Measurements from ENCODE around the gene ALKBH2.
"Not testable (repeated sequence)": the region's sequence is repeated elsewhere in the genome, so short reads cannot be mapped to it uniquely, and the experiment has no call there.

ALKBH2 gene

DNA sequence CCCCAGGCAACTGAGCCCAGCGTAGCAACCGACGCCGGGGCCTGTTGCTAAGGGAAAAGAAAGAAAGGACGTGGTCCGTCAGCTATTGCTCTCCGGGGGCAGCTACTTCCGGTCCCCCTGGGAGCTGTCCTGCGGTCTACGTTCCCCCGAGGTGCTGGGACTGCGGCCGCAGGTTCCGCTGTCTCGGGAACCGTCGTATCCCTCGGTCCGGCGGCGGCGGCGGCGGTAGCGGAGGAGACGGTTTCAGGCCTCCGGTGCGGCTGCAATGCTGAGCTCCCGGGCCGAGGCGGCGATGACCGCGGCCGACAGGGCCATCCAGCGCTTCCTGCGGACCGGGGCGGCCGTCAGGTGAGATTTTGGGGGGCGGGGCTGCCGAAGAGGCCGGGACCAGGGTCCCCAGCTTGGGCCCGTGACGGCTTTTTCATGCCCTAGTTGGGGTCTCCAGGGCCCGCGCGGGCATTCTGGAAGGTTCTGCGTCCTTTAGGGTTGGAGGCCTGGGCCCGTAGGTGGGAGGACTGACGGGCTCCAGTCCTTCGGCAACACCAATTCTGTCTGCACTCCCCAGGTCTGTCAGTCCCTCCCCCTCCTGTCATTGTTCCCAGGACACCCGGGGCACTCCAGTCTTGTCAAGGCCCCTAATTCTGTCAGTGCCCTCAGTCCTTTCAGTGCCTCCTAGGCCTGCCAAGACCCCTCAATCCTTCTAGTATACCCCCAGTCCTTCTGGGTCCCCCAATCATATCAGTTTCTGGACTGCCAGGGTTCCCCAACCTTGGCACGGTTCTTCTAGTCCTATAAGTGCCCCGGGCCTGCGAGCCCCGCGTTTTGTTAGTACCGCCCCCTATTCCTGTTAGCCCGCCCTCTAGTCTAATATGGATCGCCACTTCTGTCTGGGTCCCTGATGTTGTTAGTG, 40.6 kb downstream of the ALKBH2 start, which contains the start of gene USP30:
Gene USP30 (plus strand): TSS at position 163 of the 910 bp plus-strand sequence. CDS start 103 bp downstream, at position 266.
- peak within 1 kb of the TSS; percentile 93 for H2AFZ ChIP-seq (ENCODE audit: low read depth, low read length)
- peaks cover 9% of the 10 kb centered on the region for H3K4me1 ChIP-seq (ENCODE audit: insufficient read depth, low read length)
- H3K9me3 ChIP-seq (ENCODE audit: low read length) = no peaks in the 10 kb centered on the region
- H3K27me3 ChIP-seq (ENCODE audit: insufficient read depth, low read length) = no peaks in the 10 kb centered on the region
- peaks cover 5% of the 10 kb centered on the region for H3K36me3 ChIP-seq (ENCODE audit: insufficient read depth, low read length)
- peak within 1 kb of the TSS; percentile 85 for H3K4me3 ChIP-seq (ENCODE audit: low read length)

- peak overlapping the region; percentile 93 for H2AFZ ChIP-seq (ENCODE audit: low read depth, low read length)
- H3K4me1 ChIP-seq (ENCODE audit: insufficient read depth, low read length) = peaks cover 9% of the 10 kb centered on the region
- no peaks in the 10 kb centered on the region for H3K9me3 ChIP-seq (ENCODE audit: low read length)
- H3K27me3 ChIP-seq (ENCODE audit: insufficient read depth, low read length) = no peaks in the 10 kb centered on the region
- peaks cover 2% of the 10 kb centered on the region for H3K36me3 ChIP-seq (ENCODE audit: insufficient read depth, low read length)
- H3K4me3 ChIP-seq (ENCODE audit: low read length) = peak overlapping the region; percentile 85
These were observed 41.2 kb downstream of the ALKBH2 start for GRCh38 chr12:109052097-109052413.

- H3K27me3 ChIP-seq (ENCODE audit: insufficient read depth, low read length); H3K36me3 ChIP-seq (ENCODE audit: insufficient read depth, low read length); H3K4me1 ChIP-seq (ENCODE audit: insufficient read depth, low read length); H2AFZ ChIP-seq (ENCODE audit: low read depth, low read length); H3K4me3 ChIP-seq (ENCODE audit: low read length); H3K9me3 ChIP-seq (ENCODE audit: low read length): not testable (repeated sequence)
These were observed 43.5 kb downstream of the ALKBH2 start for GRCh38 chr12:109049794-109050193.

DNA sequence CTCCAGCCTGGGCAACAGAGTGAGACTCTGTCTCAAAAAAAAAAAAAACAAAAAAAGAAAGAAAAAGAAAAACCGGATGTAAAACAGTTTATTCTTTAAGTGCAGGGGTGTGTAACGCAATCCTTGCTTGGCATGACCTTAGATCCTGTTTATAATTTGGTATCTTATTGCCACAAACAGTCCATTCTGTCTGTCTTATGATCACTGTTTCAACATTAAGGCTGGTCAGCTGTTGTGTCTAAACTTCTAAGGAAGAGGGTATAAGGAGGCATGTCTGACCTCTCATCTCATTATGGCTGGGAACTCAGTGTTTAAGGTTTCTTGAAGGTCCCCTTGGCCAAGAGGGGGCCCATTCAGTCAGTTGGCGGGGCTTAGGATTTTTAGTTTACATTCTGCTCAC, 44.6 kb downstream of the ALKBH2 start:
- not testable (repeated sequence) for H3K4me3 ChIP-seq (ENCODE audit: low read length); H3K27me3 ChIP-seq (ENCODE audit: insufficient read depth, low read length); H3K9me3 ChIP-seq (ENCODE audit: low read length); H3K36me3 ChIP-seq (ENCODE audit: insufficient read depth, low read length); H2AFZ ChIP-seq (ENCODE audit: low read depth, low read length); H3K4me1 ChIP-seq (ENCODE audit: insufficient read depth, low read length)

DNA sequence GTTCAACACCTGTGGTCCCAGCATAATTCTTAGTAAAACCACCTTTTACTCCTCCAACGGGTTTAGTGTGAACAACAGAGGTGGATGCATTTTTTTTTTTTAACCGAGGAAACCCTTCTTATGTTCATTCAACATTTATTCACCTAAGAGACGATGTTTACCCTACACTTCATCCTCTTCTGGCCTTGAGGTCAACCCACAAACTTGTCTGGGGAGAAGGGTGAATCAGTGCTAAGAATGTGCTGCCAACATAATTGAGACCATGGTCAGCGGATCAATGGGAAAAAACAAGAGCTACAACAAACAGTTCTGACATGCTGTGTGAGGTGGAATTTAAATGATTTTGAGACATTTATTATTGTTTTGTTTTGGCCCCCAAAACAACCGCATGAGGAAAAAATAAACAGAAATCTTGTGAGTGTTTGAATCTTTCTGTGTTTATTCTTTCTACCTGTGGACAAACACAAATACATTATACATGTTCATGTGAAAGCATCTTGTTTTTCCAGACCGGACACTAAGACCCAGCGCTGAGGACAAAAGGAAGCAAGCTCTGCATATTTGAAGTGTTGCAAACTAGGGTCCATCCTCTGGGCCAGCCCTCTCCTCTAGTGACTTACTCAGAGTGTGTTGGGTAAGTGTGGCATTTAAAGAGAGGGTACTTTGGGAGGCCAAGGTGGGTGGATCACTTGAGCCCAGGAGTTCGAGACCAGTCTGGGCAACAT, 46.0 kb downstream of the ALKBH2 start:
- Histone ChIP-seq H3K36me3 (ENCODE audit: insufficient read depth, low read length) (no peaks in the 10 kb centered on the region), H3K9me3 (ENCODE audit: low read length) (no peaks in the 10 kb centered on the region), H3K4me3 (ENCODE audit: low read length) (no peak overlapping the region), H2AFZ (ENCODE audit: low read depth, low read length) (no peak overlapping the region), H3K4me1 (ENCODE audit: insufficient read depth, low read length) (peaks cover 2% of the 10 kb centered on the region), H3K27me3 (ENCODE audit: insufficient read depth, low read length) (no peaks in the 10 kb centered on the region)

- Histone ChIP-seq H3K9me3 (ENCODE audit: low read length) (no peaks in the 10 kb centered on the region), H3K27me3 (ENCODE audit: insufficient read depth, low read length) (no peaks in the 10 kb centered on the region), H2AFZ (ENCODE audit: low read depth, low read length) (no peak overlapping the region), H3K4me3 (ENCODE audit: low read length) (no peak overlapping the region), H3K4me1 (ENCODE audit: insufficient read depth, low read length) (no peaks in the 10 kb centered on the region), H3K36me3 (ENCODE audit: insufficient read depth, low read length) (no peaks in the 10 kb centered on the region)
These were observed 49.0 kb downstream of the ALKBH2 start for GRCh38 chr12:109044241-109044640.
